ENCODE data around the gene NOS3. TPM values are rescaled to one million over a fixed set of nuclear protein-coding genes. Genes with fewer than 3 reads are reported as not detected.

The NOS3 gene
- total and polyA plus RNA-seq, 9 of the 15 experiments (the other 6 are each of a cell fraction or from before 2014, with no cell fraction given): 1.1 to 121 (median 23.6) TPM

DNA sequence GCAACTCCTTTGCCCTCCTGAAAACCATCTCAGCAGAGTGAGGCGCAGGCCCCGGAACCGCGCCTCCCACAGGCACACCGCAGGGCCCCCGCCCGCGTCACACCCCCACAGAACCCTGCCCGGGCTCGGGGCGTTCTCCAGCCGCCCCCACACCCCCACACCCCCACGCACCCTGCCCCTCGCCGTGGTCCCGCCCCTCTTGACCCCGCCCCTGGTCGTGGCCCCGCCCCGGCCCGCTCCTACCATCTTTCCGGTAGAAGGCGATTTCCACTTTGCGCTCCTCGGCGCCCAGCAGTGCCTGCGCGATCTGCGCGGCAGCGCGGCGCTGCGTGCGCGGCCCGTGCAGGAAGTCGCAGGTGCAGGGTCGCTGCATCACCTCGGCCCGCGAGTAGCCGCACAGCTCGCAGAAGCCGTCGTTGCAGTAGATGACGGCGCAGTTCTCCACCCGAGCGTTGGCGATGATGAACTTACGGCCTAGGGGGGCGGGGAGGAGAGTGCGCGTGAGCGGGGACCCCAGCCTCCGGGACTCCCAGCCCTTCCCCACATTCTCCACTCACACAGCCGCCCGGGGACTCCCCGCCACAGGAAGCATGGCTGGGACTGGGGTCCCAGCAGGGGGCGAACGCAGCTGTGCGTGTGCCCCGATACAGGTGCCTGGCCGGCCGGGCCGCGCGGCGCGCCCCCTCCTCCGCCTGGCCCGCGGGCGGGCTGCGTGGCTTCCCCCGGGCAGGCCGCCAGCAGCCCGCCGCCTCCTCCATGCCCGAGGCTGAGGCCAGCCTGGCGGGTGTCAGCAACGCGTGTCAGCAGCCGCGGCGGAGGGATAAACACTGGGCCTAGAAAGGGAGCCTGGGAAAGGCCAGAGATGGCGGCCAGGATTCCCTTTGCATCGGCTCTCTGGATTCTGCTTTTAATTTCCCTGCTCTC is 16.1 kb upstream of the NOS3 start (continued):
- TF ChIP-seq, protein P1, sequence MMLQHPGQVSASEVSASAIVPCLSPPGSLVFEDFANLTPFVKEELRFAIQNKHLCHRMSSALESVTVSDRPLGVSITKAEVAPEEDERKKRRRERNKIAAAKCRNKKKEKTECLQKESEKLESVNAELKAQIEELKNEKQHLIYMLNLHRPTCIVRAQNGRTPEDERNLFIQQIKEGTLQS (IDR thresholded peaks at IDR 0.05): no peak
- TF ChIP-seq, protein P1 (CRISPR knock-in tag; conservative IDR thresholded peaks at IDR 0.05): no peak
- TF ChIP-seq, protein P2, sequence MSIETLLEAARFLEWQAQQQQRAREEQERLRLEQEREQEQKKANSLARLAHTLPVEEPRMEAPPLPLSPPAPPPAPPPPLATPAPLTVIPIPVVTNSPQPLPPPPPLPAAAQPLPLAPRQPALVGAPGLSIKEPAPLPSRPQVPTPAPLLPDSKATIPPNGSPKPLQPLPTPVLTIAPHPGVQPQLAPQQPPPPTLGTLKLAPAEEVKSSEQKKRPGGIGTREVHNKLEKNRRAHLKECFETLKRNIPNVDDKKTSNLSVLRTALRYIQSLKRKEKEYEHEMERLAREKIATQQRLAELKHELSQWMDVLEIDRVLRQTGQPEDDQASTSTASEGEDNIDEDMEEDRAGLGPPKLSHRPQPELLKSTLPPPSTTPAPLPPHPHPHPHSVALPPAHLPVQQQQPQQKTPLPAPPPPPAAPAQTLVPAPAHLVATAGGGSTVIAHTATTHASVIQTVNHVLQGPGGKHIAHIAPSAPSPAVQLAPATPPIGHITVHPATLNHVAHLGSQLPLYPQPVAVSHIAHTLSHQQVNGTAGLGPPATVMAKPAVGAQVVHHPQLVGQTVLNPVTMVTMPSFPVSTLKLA (conservative IDR thresholded peaks at IDR 0.05): peak; percentile 73 to 79
- no peak for TF ChIP-seq HSF4 (CRISPR knock-in tag; IDR thresholded peaks at IDR 0.05; ENCODE audit: borderline replicate concordance)
- TF ChIP-seq ZNF699 (CRISPR knock-in tag; IDR thresholded peaks at IDR 0.05; ENCODE audit: insufficient replicate concordance): no peak
- TF ChIP-seq SPI1 (IDR thresholded peaks at IDR 0.05; ENCODE audit: borderline replicate concordance, low read depth, low read length): no peak
- TF ChIP-seq TEAD1 (CRISPR knock-in tag; IDR thresholded peaks at IDR 0.05): peak in 1 of 2 experiments; percentile 23; a peak in 1 of 4 replicates
- no peak for TF ChIP-seq CC2D1A (IDR thresholded peaks at IDR 0.05)
- TF ChIP-seq, protein P3, sequence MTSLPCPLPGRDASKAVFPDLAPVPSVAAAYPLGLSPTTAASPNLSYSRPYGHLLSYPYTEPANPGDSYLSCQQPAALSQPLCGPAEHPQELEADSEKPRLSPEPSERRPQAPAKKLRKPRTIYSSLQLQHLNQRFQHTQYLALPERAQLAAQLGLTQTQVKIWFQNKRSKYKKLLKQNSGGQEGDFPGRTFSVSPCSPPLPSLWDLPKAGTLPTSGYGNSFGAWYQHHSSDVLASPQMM (CRISPR knock-in tag; IDR thresholded peaks at IDR 0.05): no peak
- TF ChIP-seq, protein P4, sequence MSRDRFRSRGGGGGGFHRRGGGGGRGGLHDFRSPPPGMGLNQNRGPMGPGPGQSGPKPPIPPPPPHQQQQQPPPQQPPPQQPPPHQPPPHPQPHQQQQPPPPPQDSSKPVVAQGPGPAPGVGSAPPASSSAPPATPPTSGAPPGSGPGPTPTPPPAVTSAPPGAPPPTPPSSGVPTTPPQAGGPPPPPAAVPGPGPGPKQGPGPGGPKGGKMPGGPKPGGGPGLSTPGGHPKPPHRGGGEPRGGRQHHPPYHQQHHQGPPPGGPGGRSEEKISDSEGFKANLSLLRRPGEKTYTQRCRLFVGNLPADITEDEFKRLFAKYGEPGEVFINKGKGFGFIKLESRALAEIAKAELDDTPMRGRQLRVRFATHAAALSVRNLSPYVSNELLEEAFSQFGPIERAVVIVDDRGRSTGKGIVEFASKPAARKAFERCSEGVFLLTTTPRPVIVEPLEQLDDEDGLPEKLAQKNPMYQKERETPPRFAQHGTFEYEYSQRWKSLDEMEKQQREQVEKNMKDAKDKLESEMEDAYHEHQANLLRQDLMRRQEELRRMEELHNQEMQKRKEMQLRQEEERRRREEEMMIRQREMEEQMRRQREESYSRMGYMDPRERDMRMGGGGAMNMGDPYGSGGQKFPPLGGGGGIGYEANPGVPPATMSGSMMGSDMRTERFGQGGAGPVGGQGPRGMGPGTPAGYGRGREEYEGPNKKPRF (IDR thresholded peaks at IDR 0.05; ENCODE audit: low read depth, low read length): no peak
- TF ChIP-seq POLR2G (IDR thresholded peaks at IDR 0.05; ENCODE audit: low read depth, low read length): peak; percentile 89
- no peak for TF ChIP-seq XRCC3 (IDR thresholded peaks at IDR 0.05)
- TF ChIP-seq ZNF561 (CRISPR knock-in tag; conservative IDR thresholded peaks at IDR 0.05): no peak
- TF ChIP-seq ZSCAN29 (IDR thresholded peaks at IDR 0.05): peak; percentile 52; the same call in 1 of the 2 replicates
- TF ChIP-seq CHCHD3 (CRISPR knock-in tag; IDR thresholded peaks at IDR 0.05): no peak
- no peak for TF ChIP-seq PHTF2 (CRISPR knock-in tag; IDR thresholded peaks at IDR 0.05)
- TF ChIP-seq, protein P5, sequence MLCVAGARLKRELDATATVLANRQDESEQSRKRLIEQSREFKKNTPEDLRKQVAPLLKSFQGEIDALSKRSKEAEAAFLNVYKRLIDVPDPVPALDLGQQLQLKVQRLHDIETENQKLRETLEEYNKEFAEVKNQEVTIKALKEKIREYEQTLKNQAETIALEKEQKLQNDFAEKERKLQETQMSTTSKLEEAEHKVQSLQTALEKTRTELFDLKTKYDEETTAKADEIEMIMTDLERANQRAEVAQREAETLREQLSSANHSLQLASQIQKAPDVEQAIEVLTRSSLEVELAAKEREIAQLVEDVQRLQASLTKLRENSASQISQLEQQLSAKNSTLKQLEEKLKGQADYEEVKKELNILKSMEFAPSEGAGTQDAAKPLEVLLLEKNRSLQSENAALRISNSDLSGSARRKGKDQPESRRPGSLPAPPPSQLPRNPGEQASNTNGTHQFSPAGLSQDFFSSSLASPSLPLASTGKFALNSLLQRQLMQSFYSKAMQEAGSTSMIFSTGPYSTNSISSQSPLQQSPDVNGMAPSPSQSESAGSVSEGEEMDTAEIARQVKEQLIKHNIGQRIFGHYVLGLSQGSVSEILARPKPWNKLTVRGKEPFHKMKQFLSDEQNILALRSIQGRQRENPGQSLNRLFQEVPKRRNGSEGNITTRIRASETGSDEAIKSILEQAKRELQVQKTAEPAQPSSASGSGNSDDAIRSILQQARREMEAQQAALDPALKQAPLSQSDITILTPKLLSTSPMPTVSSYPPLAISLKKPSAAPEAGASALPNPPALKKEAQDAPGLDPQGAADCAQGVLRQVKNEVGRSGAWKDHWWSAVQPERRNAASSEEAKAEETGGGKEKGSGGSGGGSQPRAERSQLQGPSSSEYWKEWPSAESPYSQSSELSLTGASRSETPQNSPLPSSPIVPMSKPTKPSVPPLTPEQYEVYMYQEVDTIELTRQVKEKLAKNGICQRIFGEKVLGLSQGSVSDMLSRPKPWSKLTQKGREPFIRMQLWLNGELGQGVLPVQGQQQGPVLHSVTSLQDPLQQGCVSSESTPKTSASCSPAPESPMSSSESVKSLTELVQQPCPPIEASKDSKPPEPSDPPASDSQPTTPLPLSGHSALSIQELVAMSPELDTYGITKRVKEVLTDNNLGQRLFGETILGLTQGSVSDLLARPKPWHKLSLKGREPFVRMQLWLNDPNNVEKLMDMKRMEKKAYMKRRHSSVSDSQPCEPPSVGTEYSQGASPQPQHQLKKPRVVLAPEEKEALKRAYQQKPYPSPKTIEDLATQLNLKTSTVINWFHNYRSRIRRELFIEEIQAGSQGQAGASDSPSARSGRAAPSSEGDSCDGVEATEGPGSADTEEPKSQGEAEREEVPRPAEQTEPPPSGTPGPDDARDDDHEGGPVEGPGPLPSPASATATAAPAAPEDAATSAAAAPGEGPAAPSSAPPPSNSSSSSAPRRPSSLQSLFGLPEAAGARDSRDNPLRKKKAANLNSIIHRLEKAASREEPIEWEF (CRISPR knock-in tag; IDR thresholded peaks at IDR 0.05): no peak

Measured in K562 (cell line).